Measurements from ENCODE around the gene ARMH3. TPM values are rescaled to one million over a fixed set of nuclear protein-coding genes. Genes with fewer than 3 reads are reported as not detected.

ARMH3 gene
- total and polyA plus RNA-seq, 3 donors from 2014 or later: 20.2 to 23.7 (median 21.6) TPM

- intact Hi-C loops (cut with DNase I; ENCODE audit: low total_unique reads): no loop called here
- 21 to 38% methylated on average over 9 to 23 of the region's 31 CpGs for WGBS, 2 donors
- H3K27ac ChIP-seq: no peak overlapping the region
Measured at GRCh38 chr10:101829561-101830315, 226.2 kb downstream of the ARMH3 start.

GRCh38 chr10:101828766-101829551 lies 227.0 kb downstream of the ARMH3 start:
- intact Hi-C loops (cut with DNase I; ENCODE audit: low total_unique reads): no loop called here
- WGBS, 2 donors: 47 to 50% methylated on average over 28 to 39 of the region's 39 CpGs
- H3K4me3 ChIP-seq: peak overlapping the region; percentile 14 to 18
- no peaks in the 10 kb centered on the region for H3K9me3 ChIP-seq
- H3K27ac ChIP-seq: no peak overlapping the region
- TF ChIP-seq CTCF (IDR thresholded peaks at IDR 0.05): no peak
- TF ChIP-seq POLR2A (IDR thresholded peaks at IDR 0.05): no peak
- H3K4me1 ChIP-seq: peaks cover 11% of the 10 kb centered on the region
- DNase-seq: peak; percentile 37
- H3K27me3 ChIP-seq: no peaks in the 10 kb centered on the region
- no peaks in the 10 kb centered on the region for H3K36me3 ChIP-seq (ENCODE audit: low read depth, missing control alignments)

More at GRCh38 chr10:101829561-101830315, 226.2 kb downstream of the ARMH3 start:
- Histone ChIP-seq H3K9me3 (no peaks in the 10 kb centered on the region), H3K4me1 (peaks cover 11% of the 10 kb centered on the region), H3K27me3 (no peaks in the 10 kb centered on the region), H3K4me3 (peak overlapping the region; percentile 19 to 59), H3K36me3 (ENCODE audit: low read depth, missing control alignments) (no peaks in the 10 kb centered on the region)
- TF ChIP-seq CTCF (IDR thresholded peaks at IDR 0.05) (no peak), POLR2A (IDR thresholded peaks at IDR 0.05) (no peak)
- DNase-seq: peak; percentile 77

- H3K27ac ChIP-seq: no peak overlapping the region
- no peaks in the 10 kb centered on the region for H3K36me3 ChIP-seq (ENCODE audit: low read depth, missing control alignments)
- H3K27me3 ChIP-seq: no peaks in the 10 kb centered on the region
- TF ChIP-seq POLR2A (IDR thresholded peaks at IDR 0.05) (no peak), CTCF (IDR thresholded peaks at IDR 0.05) (no peak)
- H3K4me1 ChIP-seq: peaks cover 11% of the 10 kb centered on the region
- intact Hi-C loops (cut with DNase I; ENCODE audit: low total_unique reads): no loop called here
- no peak overlapping the region for H3K4me3 ChIP-seq
- no peaks in the 10 kb centered on the region for H3K9me3 ChIP-seq
- WGBS, 2 donors: 90 to 95% methylated on average over 10 of the region's 10 CpGs
- no peak for DNase-seq
Measured at GRCh38 chr10:101827919-101828600, 227.9 kb downstream of the ARMH3 start.

- Histone ChIP-seq H3K9me3 (no peaks in the 10 kb centered on the region), H3K27me3 (no peaks in the 10 kb centered on the region), H3K4me1 (peaks cover 11% of the 10 kb centered on the region), H3K4me3 (no peak overlapping the region), H3K27ac (no peak overlapping the region), H3K36me3 (ENCODE audit: low read depth, missing control alignments) (no peaks in the 10 kb centered on the region)
- intact Hi-C loops (cut with DNase I; ENCODE audit: low total_unique reads): no loop called here
- TF ChIP-seq CTCF (IDR thresholded peaks at IDR 0.05) (no peak), POLR2A (IDR thresholded peaks at IDR 0.05) (no peak)
- no peak for DNase-seq
- 95 to 96% methylated on average over 4 to 5 of the region's 5 CpGs for WGBS, 2 donors
Measured at GRCh38 chr10:101826852-101827434, 229.0 kb downstream of the ARMH3 start.

All from testis (tissue), 3 donors.